ENCODE data around the gene SNURF. TPM values are rescaled to one million over a fixed set of nuclear protein-coding genes. Genes with fewer than 3 reads are reported as not detected.

The SNURF gene
- total and polyA plus RNA-seq, 2 of the 4 experiments (the other 2 are of a cell fraction), result 6.5 to 8.1 TPM

- no peak overlapping the region for H2BK20ac ChIP-seq (ENCODE audit: low read depth, low read length)
- no peak overlapping the region for H3K4me2 ChIP-seq (ENCODE audit: low read depth, low read length)
- ChIA-PET POLR2A (ENCODE audit: unreplicated experiment) (no interaction called here), CTCF (no interaction called here)
- H3K9me1 ChIP-seq (ENCODE audit: insufficient read depth, low read length), result no peaks in the 10 kb centered on the region
- no peak overlapping the region for H3K56ac ChIP-seq (ENCODE audit: extremely low read depth, insufficient read depth, low read length)
- no peak overlapping the region for H2AK9ac ChIP-seq (replicated peaks; ENCODE audit: low read depth, low read length, poor library complexity)
- TF ChIP-seq BHLHE40 (IDR thresholded peaks at IDR 0.05; ENCODE audit: low read depth, low read length) (no peak), CHD1 (IDR thresholded peaks at IDR 0.05; ENCODE audit: low read depth, low read length) (no peak), MAFK (IDR thresholded peaks at IDR 0.05; ENCODE audit: low read depth, low read length) (no peak), RCOR1 (IDR thresholded peaks at IDR 0.05; ENCODE audit: insufficient replicate concordance, low read length) (no peak), FOS (IDR thresholded peaks at IDR 0.05; ENCODE audit: low read depth, low read length) (no peak), SMC3 (IDR thresholded peaks at IDR 0.05; ENCODE audit: low read depth, low read length) (no peak), CTCF (conservative IDR thresholded peaks at IDR 0.05; ENCODE audit: low read depth, low read length) (no peak), RFX5 (IDR thresholded peaks at IDR 0.05; ENCODE audit: low read depth, low read length) (no peak), ELK1 (IDR thresholded peaks at IDR 0.05; ENCODE audit: borderline replicate concordance, low read depth, low read length) (no peak), CEBPB (IDR thresholded peaks at IDR 0.05; ENCODE audit: low read depth, low read length) (no peak), USF2 (IDR thresholded peaks at IDR 0.05; ENCODE audit: low read depth, low read length) (no peak), MXI1 (IDR thresholded peaks at IDR 0.05; ENCODE audit: borderline replicate concordance, low read depth, low read length) (no peak), NFE2L2 (IDR thresholded peaks at IDR 0.05; ENCODE audit: low read depth, low read length) (no peak), RAD21 (IDR thresholded peaks at IDR 0.05; ENCODE audit: low read length) (no peak), MAZ (IDR thresholded peaks at IDR 0.05; ENCODE audit: borderline replicate concordance, low read depth, low read length) (no peak), POLR2A (IDR thresholded peaks at IDR 0.05; ENCODE audit: low read depth, low read length) (no peak)
- H4K20me1 ChIP-seq (ENCODE audit: insufficient read depth, low read length), result no peaks in the 10 kb centered on the region
- no peaks in the 10 kb centered on the region for H3K27me3 ChIP-seq (ENCODE audit: control insufficient read depth, insufficient read depth, low read length)
- H3K18ac ChIP-seq (ENCODE audit: low read depth, low read length), result no peak overlapping the region
- H3K9ac ChIP-seq (ENCODE audit: low read depth, low read length), result no peak overlapping the region
- H3K14ac ChIP-seq (replicated peaks; ENCODE audit: low read depth, low read length), result no peak overlapping the region
- dilution Hi-C loops (cut with HindIII; ENCODE audit: low sequenced_read_pairs, unreplicated experiment) (no loop called here), in situ Hi-C loops (cut with MboI; ENCODE audit: low sequenced_read_pairs) (no loop called here), intact Hi-C loops (cut with micrococcal nuclease) (no loop called here)
- BruUV-seq (replicated peaks), result no TSS peak
- no peak overlapping the region for H2BK120ac ChIP-seq (ENCODE audit: low read depth, low read length)
- H4K8ac ChIP-seq (ENCODE audit: low read depth in 2 of 2, low read length in 2 of 2), result no peak overlapping the region
- no peaks in the 10 kb centered on the region for H3K4me1 ChIP-seq (ENCODE audit: control insufficient read depth, insufficient read depth, low read length)
- H2BK5ac ChIP-seq (ENCODE audit: low read depth, low read length, poor library complexity, severe bottlenecking), result no peak overlapping the region
- H3K36me3 ChIP-seq (ENCODE audit: control insufficient read depth, insufficient read depth, low read length), result peaks cover 31% of the 10 kb centered on the region
- H3K23ac ChIP-seq (ENCODE audit: low read depth, low read length), result no peak overlapping the region
- no peak overlapping the region for H3K4ac ChIP-seq (ENCODE audit: low read depth, low read length)
- no peak overlapping the region for H4K5ac ChIP-seq (ENCODE audit: low read depth, low read length)
- no peak overlapping the region for H3K4me3 ChIP-seq (ENCODE audit: insufficient read depth, low read depth, low read length)
- H3K27ac ChIP-seq (ENCODE audit: insufficient read depth, low read length), result no peak overlapping the region
- no peak for DNase-seq
- no peak overlapping the region for H2AFZ ChIP-seq (replicated peaks; ENCODE audit: low read length, poor library complexity)
- ATAC-seq (ENCODE audit: low read depth), result no peak
- peaks cover 3 to 4% of the 10 kb centered on the region in 2 experiments; a peak in 1 of 4 replicates for H3K79me1 ChIP-seq (ENCODE audit: low read depth in 1 of 2, low read length in 2 of 2)
- no CpG with 5 or more reads among the region's 8 CpGs for WGBS, 2 experiments (ENCODE audit: extremely low coverage in 2 of 2, insufficient read length in 1 of 2)
- H2BK15ac ChIP-seq (ENCODE audit: low read depth, low read length), result no peak overlapping the region
- H3K9me3 ChIP-seq (ENCODE audit: control insufficient read depth, insufficient read depth, low read length), result no peaks in the 10 kb centered on the region
- H4K91ac ChIP-seq (ENCODE audit: insufficient read depth, low read depth, low read length), result no peak overlapping the region
- H2AK5ac ChIP-seq (ENCODE audit: low read depth, low read length), result no peak overlapping the region
These were observed 17.0 kb downstream of the SNURF start for GRCh38 chr15:24971772-24972171.
